ENCODE data around the gene CA12.
"Not testable (repeated sequence)": the region's sequence is repeated elsewhere in the genome, so short reads cannot be mapped to it uniquely, and the experiment has no call there.

The CA12 gene

GRCh38 chr15:63381301-63382204 is at the start of gene CA12:
TSS of gene CA12 (minus strand) at chr15:63381846. CDS start at chr15:63381720, 126 bp downstream.
- DNase-seq (ENCODE audit: low read depth in 2 of 2): no peak

DNA sequence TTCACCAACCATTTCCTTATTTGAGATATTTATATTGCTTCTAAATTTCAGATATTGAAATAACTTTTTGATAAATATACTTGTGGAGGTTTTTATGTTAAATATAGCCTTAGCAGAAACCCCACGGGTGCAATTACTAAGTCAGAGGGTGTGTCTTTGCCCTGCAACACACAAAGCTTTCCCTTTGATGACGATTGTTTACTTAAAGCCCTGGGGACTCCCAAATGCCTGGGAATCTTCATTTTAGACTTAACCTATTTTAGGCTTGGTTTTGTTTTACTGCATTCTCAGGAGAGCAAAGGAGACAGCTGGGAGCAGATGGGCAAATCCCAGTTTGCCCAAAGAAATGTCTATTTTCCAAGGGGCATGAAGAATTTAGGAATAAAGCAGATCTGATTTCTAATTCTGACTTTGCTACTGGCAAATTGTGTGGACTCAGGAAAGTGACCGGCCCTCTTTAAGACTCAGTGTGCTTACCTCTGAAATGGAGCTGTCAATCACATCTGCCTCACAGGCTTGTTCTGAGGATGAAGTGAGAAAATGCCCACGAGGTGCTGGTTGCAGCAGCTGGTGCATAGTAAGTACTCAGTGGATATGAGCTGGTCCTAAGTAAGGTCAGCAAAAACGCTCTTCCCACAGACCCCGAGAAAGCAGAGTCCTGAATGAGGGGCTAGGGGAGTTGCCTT is 49.3 kb upstream of the CA12 start:
- no peak for DNase-seq (ENCODE audit: low read depth in 2 of 2)

DNA sequence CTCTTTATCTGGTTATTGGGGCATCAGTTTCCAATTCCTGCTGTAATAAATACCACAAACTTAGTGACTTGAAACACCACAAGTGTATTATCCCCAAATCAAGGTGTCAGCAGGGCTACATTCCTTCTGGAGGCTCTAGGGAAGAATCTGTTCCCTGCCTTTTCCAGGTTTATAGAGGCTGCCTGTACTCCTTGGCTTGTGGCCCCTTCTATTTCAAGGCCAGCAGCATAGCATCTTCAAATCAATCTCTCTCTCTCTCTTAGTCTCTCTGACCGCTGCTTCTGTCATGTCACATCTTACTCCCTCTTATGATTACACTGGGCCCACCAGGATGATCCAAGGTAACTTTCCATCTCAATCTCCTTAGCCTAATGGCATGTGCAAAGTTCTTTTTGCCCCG is 44.9 kb upstream of the CA12 start:
- DNase-seq (ENCODE audit: low read depth in 2 of 2): no peak

DNA sequence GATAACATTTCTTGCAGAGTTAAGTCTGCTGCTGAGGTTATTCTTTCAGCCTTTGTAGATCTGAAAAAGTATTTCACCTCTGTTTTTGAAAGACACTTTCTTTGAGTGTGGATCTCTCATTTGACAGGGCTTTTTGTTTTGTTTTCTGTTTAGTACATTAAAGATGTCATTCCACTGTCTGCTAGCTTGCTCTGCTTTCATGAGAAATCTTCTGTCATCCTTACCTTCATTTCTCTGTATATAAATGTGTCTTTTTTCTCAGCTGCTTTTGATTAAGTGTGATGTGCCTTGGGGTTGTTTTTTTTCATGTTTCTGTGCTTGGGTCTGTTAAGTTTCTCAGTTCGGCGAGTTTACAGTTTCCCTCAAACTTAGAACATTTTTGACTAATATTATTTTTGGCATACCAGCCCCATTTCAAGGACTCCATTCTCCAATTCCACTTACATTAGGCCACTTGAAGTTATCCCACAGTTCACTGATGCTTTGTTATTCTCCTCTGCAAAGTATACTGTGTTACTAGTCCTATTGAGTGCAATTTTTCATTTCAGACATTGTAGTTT is 43.9 kb upstream of the CA12 start:
- no peak for DNase-seq (ENCODE audit: low read depth in 2 of 2)

DNA sequence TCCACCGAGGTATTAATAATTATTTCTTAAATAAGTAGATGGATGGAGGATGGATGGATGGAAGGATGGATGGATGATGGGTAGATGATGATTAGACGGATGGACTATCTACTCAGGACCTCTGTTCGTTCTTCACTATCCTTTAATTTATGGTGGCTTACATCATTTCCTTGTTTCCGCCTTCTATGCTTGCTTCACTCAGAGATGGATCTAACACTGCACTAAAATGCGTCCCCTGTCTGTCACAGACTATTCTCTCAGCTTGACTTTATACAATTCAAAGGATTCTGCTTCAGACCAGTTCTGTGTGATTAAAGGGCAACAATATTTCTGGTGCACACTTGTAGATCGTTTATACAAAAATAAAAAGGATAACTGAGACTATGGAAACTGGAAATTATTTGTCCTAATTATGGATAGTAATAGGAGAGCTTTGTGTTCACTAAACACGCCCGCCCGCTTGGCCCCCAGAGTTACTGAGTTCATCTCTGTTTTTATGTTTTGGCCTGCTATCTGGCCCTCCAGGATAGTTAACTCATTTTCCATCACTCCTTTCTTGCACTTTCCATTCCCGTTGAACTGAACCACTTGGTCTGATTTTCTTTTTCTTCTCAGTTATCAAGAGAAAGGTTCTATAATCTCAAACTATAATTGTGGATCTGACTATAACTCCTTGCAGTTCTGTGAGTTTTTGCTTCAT is 41.4 kb upstream of the CA12 start:
- no peak for DNase-seq (ENCODE audit: low read depth in 2 of 2)

DNA sequence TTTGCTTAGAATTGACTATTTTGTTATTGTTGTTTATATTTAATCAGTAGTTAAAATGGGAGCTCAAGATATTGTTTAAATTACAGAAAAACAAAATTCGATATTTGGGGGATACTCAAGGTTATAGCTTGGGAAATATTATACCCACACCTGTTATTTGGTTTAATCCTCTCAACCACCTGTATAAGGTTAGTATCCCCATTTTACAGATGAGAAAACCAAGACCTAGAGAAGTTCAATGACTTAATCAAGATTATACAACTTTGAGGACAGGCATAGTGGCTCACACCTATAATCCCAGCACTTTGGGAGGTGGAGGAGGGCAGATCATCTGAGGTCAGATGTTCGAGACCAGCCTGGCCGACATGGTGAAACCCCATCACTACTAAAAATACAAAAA is 39.8 kb upstream of the CA12 start:
- DNase-seq (ENCODE audit: low read depth in 2 of 2): no peak

GRCh38 chr15:63420333-63420747 is 38.7 kb upstream of the CA12 start:
- no peak for DNase-seq (ENCODE audit: low read depth in 2 of 2)

DNA sequence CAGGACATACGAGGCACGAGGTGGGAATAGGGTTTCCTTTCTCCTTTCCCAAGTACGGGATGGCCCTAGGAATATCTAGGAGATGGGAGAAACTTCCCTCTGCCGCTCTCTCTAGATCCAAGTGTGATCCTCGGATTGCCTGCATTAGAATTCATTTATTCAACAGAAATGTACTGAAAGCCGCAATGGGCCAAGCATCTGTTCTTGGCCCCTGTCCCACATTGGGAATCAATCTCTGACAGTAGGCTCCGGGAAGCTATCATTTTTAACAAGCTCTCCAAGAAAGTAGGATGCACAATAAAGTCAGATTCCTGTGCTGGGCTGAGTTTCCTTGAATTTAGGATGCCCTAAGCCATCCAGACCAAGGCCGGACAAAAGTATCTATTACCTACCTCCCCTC is 37.2 kb upstream of the CA12 start:
- no peak for DNase-seq (ENCODE audit: low read depth in 2 of 2)

GRCh38 chr15:63417721-63418120 is 36.1 kb upstream of the CA12 start:
- no peak for DNase-seq (ENCODE audit: low read depth in 2 of 2)

GRCh38 chr15:63417274-63417673 is 35.6 kb upstream of the CA12 start:
- DNase-seq (ENCODE audit: low read depth in 2 of 2): not testable (repeated sequence)

DNA sequence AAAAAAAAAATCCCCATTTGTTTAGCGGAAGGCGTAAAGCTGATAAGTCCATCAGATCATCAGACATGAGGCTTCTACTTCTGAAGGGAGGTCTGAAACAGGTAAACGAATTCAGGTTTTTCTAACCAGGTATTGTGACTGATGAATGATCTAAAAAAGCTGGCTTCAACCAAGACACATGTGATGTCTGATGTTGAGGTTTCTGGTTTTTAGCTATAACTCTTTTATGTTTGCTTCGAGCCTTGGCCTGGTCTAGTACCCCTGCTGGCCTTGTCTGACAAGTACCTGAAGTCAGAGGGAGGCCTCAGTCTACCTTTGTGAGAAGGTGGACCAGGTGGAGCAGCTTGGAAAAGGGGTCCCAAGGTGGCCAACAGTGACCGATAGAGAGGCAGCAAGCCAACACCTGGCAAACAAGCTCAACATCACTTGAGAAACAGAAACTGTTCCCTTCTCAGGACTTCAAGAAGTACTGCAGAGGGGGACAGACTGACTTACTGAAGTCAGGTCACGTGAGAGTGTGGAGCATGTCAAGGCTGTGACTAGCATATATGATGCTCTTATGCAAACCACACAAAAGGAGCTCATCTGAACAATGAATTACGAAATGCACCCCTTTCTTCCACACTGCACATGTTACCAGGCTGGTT is 33.0 kb upstream of the CA12 start:
- no peak for DNase-seq (ENCODE audit: low read depth in 2 of 2)

DNA sequence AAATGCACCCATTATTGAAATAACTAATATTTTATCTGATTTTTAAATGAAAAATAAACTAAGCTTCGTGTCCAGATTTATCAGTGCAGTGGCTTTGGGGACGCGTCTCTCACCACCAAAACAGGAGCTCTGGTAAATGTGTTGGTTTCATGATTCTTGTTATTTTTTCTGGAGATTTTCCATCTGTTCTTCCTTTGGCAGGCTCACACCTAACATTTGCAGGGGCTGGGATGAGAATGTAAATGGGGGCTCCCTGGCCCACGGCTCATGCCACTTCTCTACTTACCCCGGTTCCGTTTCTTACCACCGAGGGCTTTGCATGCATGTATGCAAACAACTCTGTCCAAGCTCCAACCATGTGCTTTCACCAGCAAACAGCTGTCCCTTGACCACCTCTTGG is 30.9 kb upstream of the CA12 start:
- DNase-seq (ENCODE audit: low read depth in 2 of 2): no peak

DNA sequence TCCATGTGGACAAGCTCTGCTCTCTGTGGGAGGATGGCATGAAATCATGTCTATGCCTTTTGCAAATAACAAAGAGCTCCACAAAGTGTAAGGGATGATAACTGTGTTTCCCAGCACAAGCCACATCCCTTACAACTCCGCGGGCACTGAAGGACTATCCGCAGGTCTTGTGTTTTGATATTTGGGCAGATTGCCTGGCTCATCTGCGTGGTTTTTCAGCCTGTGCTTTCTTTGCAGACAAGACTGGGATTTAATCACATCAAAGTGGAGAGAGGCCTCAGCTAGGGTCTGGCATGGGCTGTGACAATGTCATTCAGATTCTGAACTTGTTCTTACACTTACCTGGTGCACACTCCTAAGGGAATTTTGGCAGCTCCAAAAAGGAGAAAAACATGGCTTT is 30.2 kb upstream of the CA12 start:
- DNase-seq (ENCODE audit: low read depth in 2 of 2): no peak

DNA sequence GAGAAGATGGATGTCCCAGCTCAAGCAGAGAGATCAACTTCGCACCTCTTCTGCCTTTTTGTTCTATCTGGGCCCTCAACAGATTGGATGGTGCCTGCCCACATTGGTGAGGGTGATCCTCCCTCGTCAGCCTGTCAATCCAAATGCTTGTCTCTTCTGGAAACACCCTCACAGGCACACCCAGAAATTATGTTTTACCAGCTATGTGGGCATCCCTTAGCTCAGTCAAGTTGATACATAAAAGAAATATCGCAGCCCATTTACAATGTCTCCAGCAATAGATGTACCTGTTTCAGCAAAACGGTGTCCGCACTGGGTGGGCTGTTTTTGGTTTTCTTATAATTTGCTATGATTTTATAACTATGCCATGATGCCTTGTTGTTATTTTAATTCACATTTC is 27.5 kb upstream of the CA12 start:
- DNase-seq (ENCODE audit: low read depth in 2 of 2): no peak

- no peak for DNase-seq (ENCODE audit: low read depth in 2 of 2)
Measured at GRCh38 chr15:63408524-63408923, 26.9 kb upstream of the CA12 start.

DNA sequence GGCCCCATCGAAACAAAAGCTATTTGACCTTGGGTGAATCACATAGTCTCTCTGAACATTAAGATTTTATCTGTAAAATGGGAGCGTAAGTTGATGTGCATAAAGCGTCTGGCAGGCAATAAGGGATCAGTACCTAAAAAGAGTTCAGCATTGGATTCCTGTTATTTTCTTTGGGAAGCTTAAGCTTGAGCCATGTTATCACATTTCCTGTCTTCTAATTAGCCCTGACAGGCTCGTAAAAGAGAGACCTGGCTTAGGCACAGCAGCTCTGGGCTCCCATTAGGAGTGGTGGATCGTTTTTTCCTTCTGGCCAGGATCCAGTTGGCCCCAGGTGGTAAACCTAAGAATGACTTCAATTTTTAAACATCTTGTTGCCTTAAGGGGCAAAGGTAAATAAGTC is 26.0 kb upstream of the CA12 start:
- no peak for DNase-seq (ENCODE audit: low read depth in 2 of 2)

DNA sequence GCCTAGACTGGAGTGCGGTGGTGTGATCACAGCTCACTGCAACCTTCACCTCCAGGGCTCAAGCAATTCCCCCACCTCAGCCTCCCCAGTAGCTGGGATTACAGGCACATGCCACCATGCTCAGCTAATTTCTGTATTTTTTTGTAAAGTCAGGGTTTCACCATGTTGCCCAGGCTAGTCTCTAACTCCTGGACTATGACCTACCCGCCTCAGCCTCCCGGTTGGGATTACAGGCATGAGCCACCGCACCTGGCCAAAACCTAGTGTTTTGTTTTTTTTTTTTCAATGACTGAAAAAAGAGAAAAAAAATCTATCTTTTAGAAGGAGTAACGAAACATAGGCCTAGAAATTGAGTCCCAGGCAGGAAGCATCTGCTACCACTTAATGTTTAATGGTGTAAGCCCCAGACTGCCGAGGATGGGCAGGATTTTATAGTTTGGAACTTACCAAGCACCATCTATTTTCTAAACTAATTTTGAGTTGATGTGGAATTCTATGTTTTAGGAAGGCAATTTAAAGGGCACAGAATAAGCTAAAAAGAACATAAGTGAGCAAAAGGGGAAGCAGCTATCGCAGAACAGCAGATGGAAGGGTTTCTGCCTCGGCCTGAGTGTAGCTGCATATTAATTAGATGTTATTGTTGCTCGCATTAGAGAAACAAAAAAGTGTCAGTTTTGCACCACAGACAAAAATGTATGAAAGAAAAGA is 24.2 kb upstream of the CA12 start:
- DNase-seq (ENCODE audit: low read depth in 2 of 2): no peak

DNA sequence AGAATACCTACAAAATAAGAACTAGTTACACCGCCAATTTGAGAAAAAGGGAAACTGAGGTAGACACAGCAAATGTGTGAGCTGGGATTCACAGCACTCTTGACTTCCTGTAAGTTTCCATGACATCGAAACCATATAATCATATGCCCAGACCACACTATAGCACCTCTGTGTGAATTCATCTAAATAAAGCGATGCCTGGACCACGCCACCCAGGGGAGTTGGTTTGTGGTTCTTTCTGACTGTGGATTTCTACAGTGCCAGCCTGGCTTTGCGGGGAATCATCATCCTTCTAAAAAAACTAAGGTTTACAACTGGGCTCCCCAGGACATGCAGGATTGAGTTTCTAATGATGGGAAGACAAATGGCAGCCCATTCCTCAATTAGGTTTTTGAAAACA is 23.5 kb upstream of the CA12 start:
- no peak for DNase-seq (ENCODE audit: low read depth in 2 of 2)

- no peak for DNase-seq (ENCODE audit: low read depth in 2 of 2)
Measured at GRCh38 chr15:63403254-63403945, 21.8 kb upstream of the CA12 start.

- no peak for DNase-seq (ENCODE audit: low read depth in 2 of 2)
Measured at GRCh38 chr15:63402498-63403253, 21.0 kb upstream of the CA12 start.

All from stimulated activated CD4-positive, alpha-beta T cell treated with anti-CD3 and anti-CD28 coated beads, Interleukin-1b, Interleukin-23, amount 100 ng/mL, for 1 hour (primary cell).